ENCODE results near the gene RFX6. TPM values are rescaled to one million over a fixed set of nuclear protein-coding genes. Genes with fewer than 3 reads are reported as not detected.

The RFX6 gene
- total and polyA plus RNA-seq, 2 donors (not counting 1 experiment from before 2014, with no cell fraction given): not detected

GRCh38 chr6:116974526-116975316, 97.7 kb downstream of the RFX6 start:
- CTCF ChIA-PET: interaction anchor here (0.5 kb wide), 1 partner anchor 440 kb away, joined by 3 read pairs; no protein-coding TSS in a partner anchor
- Histone ChIP-seq H3K4me3 (ENCODE audit: control extremely low read depth in 1 of 5, extremely low read depth in 1 of 5, insufficient read depth in 1 of 5, low read depth in 2 of 5, low read length in 4 of 5) (no peak overlapping the region), H3K9me3 (ENCODE audit: control extremely low read depth in 1 of 3, control insufficient read depth in 2 of 3, insufficient read depth in 1 of 3, low read length in 2 of 3) (no peaks in the 10 kb centered on the region), H4K20me1 (ENCODE audit: control insufficient read depth, insufficient read depth, low read length, poor library complexity, severe bottlenecking) (no peaks in the 10 kb centered on the region), H3K79me2 (ENCODE audit: control insufficient read depth, insufficient read depth, low read length) (no peaks in the 10 kb centered on the region), H3K36me3 (replicated peaks in 1 of 2; ENCODE audit: control extremely low read depth in 1 of 2, control insufficient read depth in 1 of 2, extremely low read depth in 1 of 2, insufficient read depth in 2 of 2, low read length in 1 of 2) (no peaks in the 10 kb centered on the region), H3K27me3 (replicated peaks in 1 of 4; ENCODE audit: control extremely low read depth in 1 of 4, control insufficient read depth in 3 of 4, insufficient read depth in 4 of 4, low read length in 3 of 4) (no peaks in the 10 kb centered on the region), H2AFZ (ENCODE audit: insufficient read depth, low read depth, low read length, poor library complexity, severe bottlenecking) (no peak overlapping the region), H3K4me1 (ENCODE audit: control insufficient read depth in 2 of 2, insufficient read depth in 2 of 2, low read length in 2 of 2) (no peaks in the 10 kb centered on the region), H3K9ac (ENCODE audit: low read length) (no peak overlapping the region), H3K27ac (ENCODE audit: low read length in 2 of 2) (no peak overlapping the region), H3K4me2 (replicated peaks; ENCODE audit: low read depth, low read length, poor library complexity, severe bottlenecking) (no peak overlapping the region)
- ATAC-seq (ENCODE audit: low read depth): no peak
- WGBS (ENCODE audit: insufficient coverage): 75% methylated on average over 2 of the region's 5 CpGs
- H3K27me3 Mint-ChIP-seq: no peaks in the 10 kb centered on the region
- POLR2A ChIA-PET: no interaction called here
- intact Hi-C loops (cut with micrococcal nuclease): loop anchor here (5.0 kb wide), 1 partner anchor 633 kb away; no protein-coding TSS in a partner anchor
- TF ChIP-seq CTCF (IDR thresholded peaks at IDR 0.05) (no peak), EZH2 (IDR thresholded peaks at IDR 0.05; ENCODE audit: borderline replicate concordance, insufficient read depth, low read depth, low read length, poor library complexity, severe bottlenecking) (no peak)
- no peaks in the 10 kb centered on the region for H3K4me1 Mint-ChIP-seq
- no peak for DNase-seq
- no peaks in the 10 kb centered on the region for H3K9me3 Mint-ChIP-seq (ENCODE audit: insufficient read depth)
- no peak overlapping the region for H3K4me3 Mint-ChIP-seq
- no peak overlapping the region for H3K27ac Mint-ChIP-seq

- Histone ChIP-seq H3K27ac (ENCODE audit: low read length in 2 of 2) (no peak overlapping the region), H3K36me3 (replicated peaks in 1 of 2; ENCODE audit: control extremely low read depth in 1 of 2, control insufficient read depth in 1 of 2, extremely low read depth in 1 of 2, insufficient read depth in 2 of 2, low read length in 1 of 2) (no peaks in the 10 kb centered on the region), H2AFZ (ENCODE audit: insufficient read depth, low read depth, low read length, poor library complexity, severe bottlenecking) (no peak overlapping the region), H3K4me2 (replicated peaks; ENCODE audit: low read depth, low read length, poor library complexity, severe bottlenecking) (no peak overlapping the region), H3K9me3 (ENCODE audit: control extremely low read depth in 1 of 3, control insufficient read depth in 2 of 3, insufficient read depth in 1 of 3, low read length in 2 of 3) (no peaks in the 10 kb centered on the region), H3K27me3 (replicated peaks in 1 of 4; ENCODE audit: control extremely low read depth in 1 of 4, control insufficient read depth in 3 of 4, insufficient read depth in 4 of 4, low read length in 3 of 4) (no peaks in the 10 kb centered on the region), H3K4me3 (ENCODE audit: control extremely low read depth in 1 of 5, extremely low read depth in 1 of 5, insufficient read depth in 1 of 5, low read depth in 2 of 5, low read length in 4 of 5) (no peak overlapping the region), H3K79me2 (ENCODE audit: control insufficient read depth, insufficient read depth, low read length) (no peaks in the 10 kb centered on the region), H3K9ac (ENCODE audit: low read length) (no peak overlapping the region), H4K20me1 (ENCODE audit: control insufficient read depth, insufficient read depth, low read length, poor library complexity, severe bottlenecking) (no peaks in the 10 kb centered on the region), H3K4me1 (ENCODE audit: control insufficient read depth in 2 of 2, insufficient read depth in 2 of 2, low read length in 2 of 2) (no peaks in the 10 kb centered on the region)
- DNase-seq (no peak), ATAC-seq (ENCODE audit: low read depth) (no peak)
- Mint-ChIP-seq H3K27ac (no peak overlapping the region), H3K4me3 (no peak overlapping the region), H3K4me1 (no peaks in the 10 kb centered on the region), H3K9me3 (ENCODE audit: insufficient read depth) (no peaks in the 10 kb centered on the region), H3K27me3 (no peaks in the 10 kb centered on the region)
- CTCF ChIA-PET: no interaction called here
- 86% methylated on average over 1 of the region's 3 CpGs for WGBS (ENCODE audit: insufficient coverage)
- TF ChIP-seq CTCF (IDR thresholded peaks at IDR 0.05): no peak
- TF ChIP-seq EZH2 (IDR thresholded peaks at IDR 0.05; ENCODE audit: borderline replicate concordance, insufficient read depth, low read depth, low read length, poor library complexity, severe bottlenecking): no peak
- POLR2A ChIA-PET: no interaction called here
- intact Hi-C loops (cut with micrococcal nuclease): no loop called here
These were observed 98.6 kb downstream of the RFX6 start for GRCh38 chr6:116975600-116975999.

Data from B cell (primary cell).